HG03571 (cell line): ENCODE data around the gene KLHDC10.
"Not testable (repeated sequence)": the region's sequence is repeated elsewhere in the genome, so short reads cannot be mapped to it uniquely, and the experiment has no call there.

ENCODE experiments used
- ATAC-seq: cut with Tn5 transposase; IDR thresholded peaks from one replicate; pipeline ENCODE4 v1.9.1; 2021; ENCODE audit not compliant: unreplicated experiment

Gene KLHDC10

DNA sequence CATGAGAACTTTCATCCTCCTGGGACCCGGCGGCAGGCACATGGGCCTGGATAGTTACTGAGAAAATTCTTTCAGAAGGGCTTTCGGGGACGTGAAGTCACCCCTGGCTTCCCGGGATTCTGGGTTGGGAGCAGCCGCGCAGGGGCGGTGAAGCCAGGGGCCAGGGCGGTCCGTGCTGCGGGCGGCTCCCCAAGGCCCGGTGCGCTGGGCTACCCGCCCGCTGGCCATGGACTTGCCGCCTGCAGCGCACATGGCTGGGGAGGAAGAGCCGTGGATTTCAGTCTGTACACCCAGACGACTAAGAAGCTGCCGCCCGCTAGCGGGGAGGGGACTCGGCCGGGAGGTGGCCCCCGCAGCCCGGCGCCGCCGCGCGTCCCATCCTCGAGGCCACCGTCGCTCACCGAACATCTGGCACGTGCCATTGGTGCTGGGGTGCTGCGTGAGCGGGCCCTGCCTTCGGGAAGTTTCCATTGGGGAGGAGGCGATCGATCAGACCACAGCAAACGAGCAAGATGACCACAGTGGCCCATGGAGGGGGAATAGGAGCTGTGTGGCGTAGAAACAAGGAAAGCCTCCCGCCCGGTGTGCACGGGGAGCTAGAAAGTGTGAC lies 70.3 kb downstream of the KLHDC10 start:
- ATAC-seq, result no peak

DNA sequence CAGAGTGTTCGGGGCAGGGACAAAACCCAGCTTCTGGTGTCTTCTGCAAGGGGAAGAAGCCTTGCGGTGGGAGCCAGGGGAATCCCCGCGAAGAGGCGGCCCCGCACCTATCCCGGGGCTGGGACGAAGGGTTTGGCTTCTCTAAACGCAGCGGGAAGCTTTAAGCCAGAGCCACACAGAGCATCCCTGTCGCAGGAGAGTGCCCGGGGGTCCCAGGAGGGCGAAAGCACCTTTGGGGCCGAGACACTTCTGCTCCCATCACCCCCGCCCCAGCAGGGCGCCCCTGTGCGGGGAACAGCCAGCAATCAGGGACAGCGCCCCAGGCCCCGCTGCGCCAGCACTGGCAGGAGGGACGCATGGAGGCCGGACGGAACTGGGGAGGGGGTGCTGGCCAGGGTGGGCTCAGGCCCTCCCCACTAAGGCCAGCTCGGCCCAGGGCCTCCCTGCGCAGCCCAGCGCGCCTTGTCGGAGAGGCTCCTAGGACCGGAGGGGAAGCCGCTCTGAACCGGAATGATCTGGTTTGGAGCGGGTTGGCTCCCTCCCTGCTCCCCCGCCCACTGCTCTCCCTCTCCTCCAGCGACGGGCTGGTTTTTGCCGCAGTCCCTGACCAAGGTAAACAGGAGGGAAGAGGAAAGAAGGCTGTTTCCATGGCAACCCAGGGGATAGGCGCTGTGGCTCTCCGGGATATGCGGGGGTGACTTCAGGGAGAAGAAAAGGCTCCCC lies 71.0 kb downstream of the KLHDC10 start:
- no peak for ATAC-seq

DNA sequence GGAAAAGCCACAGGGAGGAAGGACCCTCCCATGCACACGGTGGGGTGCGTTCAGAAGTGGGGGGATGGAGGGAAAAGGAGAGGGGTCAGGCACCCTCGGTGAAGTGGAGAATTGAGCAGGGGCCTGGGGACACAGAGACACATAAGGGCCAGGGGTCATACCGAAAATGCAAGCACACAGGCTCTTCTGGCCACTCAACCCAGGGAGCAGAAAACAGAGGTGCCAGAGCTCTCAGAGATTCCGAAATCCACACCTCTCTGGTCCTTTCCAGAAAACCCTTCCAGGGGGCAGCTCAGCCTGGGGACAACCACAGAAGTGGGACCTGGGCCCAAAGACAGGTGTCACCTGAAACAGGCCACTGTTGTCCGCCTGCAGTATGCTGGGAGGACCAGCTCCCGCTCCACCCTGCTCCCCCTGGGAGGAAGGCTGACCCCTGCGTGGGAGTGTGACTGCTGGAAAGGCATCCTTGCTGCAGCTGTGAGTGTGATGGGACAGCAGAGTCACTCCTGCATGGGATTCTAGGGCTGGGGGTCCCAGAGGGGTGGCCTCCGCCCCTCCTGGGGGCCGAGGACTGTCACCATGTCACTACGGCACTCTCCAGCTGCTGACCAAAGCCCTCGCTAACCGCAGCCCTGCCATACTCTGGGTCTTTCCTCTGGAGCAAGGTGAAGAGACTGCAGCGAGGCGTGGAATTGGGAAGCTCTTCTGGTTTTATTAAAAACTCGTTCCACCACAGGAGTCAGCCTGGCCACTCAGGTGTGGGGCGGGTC lies 71.7 kb downstream of the KLHDC10 start:
- ATAC-seq, result no peak

DNA sequence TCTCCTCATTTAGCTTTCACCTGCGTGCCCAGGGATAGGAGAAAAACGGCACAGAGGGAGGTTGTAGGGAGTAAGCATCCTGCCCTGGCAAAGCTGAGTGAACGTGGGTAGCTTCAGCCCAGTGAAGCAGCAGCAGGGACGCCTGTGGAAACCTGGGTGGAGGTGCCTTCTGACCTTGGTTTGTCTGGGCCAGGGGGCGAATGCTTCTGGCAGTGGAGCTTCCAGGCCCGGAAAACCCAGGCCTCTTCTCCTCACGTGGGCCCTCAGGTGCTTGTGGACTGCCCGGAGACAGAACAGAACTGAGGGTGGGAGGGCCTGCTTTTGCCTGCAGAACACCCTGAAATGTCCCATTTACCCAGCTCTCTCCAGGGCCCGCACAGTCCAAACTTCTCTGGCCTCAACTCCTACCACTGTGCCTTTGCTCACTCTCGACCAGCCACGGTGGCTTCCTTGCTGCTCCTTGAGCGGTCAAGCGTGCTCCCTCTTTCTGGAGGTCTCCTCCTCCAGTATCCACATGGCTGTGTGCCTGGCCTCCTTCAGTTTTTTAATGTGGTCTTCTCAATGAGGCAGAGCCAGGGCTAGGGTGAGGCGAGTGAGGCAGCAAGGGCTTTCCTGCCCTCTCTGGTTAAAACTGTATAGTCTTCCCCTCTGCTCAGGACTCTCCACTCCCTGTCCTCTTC lies 72.5 kb downstream of the KLHDC10 start:
- no peak for ATAC-seq

DNA sequence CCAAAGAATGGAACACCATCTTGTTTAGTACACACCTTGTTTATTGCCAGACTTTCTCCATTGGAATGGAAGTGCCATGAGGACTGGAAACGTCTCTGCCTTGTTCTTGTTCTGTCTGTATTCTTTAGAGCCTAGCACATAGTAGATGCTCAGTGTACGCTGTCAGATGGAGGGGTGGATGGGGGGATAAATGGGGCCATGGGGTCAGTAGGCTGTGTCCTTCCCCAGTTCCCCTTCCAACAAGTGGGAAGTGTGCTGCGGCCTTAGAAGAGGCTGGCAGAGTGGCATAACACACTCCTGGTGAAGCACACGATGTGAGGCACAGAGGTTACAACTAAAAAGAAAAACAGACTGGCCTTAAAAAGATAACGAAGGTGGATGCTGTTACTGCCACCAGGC lies 73.0 kb downstream of the KLHDC10 start:
- ATAC-seq, result no peak

DNA sequence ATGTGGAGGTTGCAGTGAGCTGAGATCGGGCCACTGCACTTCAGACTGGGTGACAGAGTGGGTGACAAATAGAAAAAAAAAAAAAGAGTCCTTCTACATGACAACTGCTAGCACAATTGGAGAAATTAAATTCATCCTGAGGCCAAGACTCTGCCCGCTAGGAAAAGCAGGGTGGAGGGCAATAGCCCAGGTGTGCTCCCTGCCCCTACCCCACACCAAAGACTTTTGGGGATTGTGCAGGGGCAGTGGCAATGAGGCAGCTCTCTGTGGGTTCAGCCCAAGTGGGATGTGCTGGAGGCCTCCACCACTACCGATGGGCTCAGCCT lies 73.6 kb downstream of the KLHDC10 start:
- ATAC-seq, result no peak

DNA sequence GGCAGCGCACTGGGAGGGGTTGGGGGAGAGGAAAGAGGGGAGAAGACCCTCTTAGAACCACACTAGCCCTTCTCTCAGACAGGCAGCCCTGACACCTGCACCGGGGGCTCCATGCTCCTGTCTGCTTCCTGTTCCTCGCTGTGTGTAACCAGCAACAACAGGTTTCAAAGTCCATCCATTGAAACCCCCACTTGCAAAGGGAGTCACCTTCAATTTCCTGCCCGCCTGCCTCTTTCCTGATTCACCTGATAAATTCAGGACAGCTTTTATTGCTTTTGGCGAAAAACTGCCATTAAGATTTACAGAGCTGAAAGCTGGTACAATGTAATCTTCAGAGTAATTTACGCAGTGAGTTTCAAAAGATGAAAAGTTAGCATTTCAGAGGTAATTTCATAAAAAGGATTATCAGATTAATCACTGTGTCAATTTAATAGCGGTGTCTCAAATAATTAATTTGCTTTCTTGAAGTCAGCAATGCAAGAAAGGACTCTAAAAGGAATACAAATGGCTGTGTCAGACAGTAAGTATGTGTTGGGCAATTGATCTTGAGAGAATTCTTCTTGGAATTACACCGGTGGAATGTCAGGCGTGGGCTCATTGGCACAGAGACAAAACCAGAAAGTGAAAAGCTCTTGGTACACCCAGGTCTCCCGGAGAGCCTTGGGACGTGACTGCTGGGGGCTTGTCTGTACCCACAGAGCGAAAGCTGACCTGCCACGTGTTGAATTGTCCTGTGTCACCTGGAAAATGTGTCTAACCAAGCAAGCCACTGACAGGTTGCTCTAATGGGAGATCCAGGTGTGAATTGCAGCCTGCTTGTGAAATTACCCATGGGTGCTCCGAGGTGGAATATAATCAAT lies 74.2 kb downstream of the KLHDC10 start:
- ATAC-seq, result no peak

DNA sequence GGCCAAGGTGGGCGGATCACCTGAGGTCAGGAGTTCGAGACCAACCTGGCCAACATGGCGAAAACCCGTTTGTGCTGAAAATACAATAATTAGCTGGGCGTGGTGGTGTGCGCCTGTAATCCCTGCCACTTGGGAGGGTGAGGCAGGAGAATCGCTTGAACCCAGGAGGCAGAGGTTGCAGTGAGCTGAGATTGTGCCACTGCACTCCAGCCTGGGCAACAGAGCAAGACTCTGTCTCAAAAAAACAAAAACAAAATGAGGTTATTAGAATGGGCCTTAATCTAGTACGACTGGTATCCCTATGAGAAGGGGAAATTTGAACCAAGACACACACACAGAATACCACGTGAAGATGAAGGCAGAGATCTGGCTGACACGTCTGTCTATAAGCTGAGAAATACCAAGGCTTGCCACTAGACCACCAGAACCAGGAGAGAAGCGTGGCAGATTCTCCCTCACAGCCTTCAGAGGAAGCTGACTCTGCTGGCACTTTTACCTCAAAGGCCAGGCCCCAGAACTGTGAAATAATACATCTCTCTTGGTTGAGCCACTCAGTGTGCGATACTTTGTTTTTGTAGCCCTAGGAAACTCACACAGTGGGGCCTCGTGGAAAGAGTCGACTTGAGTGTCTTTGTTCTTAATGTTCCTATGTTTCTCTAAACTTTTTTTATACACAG lies 75.2 kb downstream of the KLHDC10 start:
- ATAC-seq, result no peak

DNA sequence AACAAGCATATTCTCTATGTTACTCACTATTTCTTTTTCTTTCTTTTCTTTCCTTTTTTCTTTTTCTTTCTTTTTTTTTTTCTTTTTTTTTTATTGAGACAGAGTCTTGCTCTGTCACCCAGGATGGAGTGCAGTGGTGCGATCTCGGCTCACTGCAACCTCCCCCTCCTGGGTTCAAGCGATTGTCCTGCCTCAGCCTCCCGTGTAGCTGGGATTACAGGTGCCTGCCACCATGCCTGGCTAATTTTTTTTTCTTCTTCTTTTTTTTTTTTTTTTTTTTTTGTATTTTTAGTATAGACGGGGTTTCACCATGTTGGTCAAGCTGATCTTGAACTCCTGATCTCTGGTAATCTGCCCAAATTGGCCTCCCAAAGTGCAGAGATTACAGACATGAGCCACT lies 75.8 kb downstream of the KLHDC10 start:
- ATAC-seq, result not testable (repeated sequence)

DNA sequence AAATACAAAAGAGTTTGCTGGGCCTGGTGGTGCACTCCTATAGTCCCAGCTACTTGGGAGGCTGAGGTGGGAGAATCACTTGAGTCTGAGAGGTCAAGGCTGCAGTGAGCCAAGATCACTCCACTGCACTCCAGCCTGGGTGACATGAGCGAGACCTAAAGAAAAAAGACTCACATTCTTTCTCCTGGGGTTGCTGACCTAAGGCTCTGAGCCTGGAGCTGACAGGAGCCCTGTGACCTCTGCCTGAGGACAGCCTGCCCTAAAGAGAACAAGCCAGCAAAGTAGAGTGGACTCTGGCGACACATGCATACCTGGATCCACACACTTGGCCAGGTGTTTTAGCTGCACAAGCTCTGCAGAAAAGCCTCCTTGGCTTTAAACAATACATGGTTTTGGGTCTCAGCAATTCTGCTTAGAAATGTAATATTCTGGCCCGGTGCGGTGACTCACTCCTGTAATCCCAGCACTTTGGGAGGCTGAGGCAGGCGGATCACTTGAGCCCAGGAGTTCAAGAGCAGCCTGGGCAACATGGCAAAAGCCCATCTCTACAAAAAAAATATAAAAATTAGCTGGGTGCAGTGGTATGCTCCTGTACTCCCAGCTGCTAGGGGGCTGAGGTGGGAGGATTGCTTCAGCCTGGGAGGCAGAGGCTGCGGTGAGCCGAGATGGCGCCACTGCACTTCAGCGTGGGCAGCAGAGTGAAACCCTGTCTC lies 76.5 kb downstream of the KLHDC10 start:
- ATAC-seq, result no peak

DNA sequence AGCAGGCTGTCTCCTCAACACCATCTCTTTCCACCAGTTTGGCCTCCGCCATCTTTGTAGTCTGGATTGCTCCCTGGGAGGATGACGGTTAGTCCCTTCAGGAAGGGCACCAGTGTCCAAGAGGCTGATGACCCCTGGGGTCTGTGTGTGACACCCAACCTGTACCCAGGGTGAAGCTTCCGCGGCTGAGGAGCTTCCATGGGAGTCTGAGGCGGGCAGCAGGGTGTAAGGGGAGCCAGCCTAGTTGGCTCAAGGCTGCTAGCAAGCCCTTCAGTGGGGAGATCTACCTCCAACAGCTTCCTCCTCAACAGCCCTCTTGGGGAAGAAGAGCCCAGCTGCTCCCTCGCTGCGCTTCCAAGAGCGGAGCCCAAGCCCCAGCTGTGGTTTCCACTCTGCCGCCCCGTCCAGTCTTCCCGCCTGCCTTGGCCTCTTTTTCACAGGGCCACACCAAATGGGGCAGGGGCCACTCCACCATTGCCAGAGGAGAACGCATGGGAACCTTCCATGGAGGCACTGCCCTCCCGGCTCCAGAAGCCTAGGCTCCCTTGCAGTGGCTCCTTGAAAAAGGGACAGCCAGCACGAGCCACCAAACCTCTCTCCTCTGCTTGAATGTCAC lies 77.5 kb downstream of the KLHDC10 start:
- no peak for ATAC-seq

DNA sequence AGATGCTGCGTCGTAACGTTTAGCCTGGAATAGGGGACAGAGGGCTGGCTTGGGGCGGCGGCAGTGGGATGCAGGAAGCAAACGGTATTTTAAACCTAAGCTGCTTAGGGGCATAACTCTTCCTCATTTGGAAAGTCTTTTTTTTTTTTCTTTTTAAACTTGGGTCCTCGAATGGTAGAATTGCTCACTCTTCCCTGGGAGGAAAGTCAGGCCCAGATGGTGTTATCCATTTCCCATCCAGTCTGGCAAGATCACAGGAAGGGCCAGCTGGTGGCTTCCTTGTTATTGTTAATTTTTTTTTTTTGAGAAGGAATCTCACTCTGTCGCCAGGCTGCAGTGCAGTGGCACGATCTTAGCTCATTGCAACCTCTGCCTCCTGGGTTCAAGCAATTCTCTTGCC lies 78.2 kb downstream of the KLHDC10 start:
- ATAC-seq, result no peak

DNA sequence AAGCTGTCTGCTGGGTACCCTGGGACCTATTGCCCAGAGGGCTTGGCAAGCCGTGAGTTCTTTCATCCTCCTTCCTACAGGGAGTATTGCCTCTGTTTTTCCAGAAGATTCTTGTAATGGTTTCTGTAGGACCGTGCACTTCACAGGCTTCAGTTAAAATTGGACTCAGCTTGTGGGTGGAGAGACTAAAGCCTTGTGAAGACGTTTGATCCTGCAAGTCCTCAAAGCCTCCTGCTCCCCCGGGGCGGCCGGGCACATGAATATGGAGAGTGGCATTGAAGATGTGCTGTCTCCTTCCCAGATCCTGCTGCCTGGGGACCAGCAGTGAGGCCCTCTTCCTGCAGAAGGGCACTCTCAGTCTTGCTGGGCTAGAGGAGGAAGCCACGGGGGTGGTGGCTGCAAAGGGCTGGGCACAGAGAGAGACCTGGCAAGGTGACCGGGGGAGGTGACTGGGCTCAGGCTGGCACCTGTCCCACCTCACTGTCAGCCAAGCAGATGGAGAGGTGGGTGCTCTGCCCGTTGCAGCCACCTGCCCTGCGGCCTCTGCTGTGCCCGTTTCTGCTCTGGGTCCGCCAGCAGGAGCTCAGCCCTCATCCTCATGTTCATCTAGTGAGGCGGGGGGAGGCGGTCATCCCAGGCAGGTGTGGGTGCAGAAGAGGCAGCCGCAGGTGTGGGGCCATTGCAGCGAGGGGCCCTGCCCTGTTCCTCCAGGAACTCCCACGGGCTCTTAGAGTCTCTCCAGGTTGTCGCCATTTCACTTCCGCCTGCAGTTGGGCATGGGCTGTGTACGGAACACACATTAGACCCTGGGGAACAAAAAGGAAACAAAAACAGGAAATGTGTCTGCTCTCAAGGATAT lies 79.2 kb downstream of the KLHDC10 start:
- peak; percentile 51 for ATAC-seq

DNA sequence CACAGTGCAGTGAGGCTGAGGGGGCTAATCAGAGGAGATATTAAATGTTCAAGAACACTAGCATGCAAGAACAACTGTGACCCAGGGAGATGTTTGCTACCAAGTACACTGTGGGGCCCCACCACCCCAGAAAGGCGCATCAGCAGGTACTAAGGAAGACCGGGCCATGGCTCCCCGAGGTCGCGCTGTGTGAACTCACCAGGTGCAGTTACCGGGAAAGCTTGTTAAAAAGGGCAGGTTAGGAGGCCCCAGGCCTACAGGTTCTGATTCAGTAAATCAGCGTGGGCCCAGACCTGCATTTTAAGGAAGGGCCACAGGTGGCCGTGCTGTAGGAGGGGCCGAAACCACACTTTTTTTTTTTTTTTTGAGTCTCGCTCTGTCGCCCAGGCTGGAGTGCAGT lies 80.3 kb downstream of the KLHDC10 start:
- ATAC-seq, result no peak

DNA sequence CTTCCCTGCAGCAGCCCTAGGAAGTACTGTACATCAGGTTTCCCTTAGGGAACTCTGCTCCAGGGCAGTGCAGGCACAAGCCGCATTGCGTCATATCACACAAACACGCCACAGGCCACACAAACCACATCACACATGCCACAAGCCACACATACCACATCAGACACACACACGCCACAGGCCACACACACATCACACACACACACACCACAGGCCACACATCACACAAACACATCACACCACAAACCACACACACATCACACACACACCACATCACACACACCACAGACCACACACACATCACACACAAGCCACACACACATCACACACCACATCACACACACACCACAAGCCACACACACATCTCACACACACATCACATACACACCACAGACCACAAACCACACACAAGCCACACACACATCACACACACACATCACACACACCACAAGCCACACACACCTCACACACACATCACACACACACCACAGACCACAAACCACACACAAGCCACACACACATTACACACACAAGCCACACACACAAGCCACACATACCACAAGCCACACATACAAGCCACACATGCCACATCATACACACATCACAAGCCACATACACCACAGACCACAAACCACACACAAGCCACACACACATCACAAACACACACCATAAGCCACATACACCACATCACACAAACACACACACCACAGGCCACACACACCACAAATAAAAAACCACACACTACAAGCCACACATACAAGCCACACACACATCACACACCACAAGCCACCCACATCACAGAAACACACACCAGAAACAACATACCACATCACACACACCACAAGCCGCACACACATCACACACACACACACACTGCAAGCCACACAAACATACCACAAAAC lies 81.5 kb downstream of the KLHDC10 start:
- ATAC-seq, result no peak

DNA sequence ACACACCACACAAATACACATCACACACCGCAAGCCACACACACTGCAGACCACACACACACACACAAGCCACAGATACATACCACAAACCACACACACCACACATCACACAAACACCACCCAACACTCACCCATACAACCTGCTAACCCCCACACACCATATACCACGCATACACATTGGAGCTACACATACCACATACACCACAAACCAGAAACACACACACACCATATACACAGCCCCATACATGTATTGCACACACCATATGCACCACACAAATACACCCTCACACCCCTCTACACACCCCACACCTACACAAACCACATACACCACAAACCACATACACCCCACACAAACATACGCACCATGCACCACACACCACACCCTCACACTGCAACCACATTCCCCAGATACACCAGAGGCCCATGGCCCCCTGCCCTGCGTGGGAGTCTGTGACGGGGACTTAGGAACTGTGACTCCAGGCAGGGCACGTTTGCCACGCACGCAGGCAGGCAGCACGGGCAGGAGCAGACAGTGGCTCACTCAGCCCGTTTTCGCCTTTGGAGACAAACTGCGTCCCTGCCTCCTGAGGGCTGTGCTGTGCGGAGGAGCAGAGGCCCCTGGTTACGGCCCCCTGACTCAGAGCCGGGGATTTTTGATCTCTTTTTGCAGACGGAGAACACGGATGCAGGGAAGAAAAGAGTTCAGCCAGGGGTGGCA lies 82.3 kb downstream of the KLHDC10 start:
- ATAC-seq, result no peak
